HUDEP-2 (cell line): ENCODE data around the gene OR6B3.
"Not testable (repeated sequence)": the region's sequence is repeated elsewhere in the genome, so short reads cannot be mapped to it uniquely, and the experiment has no call there.

Source experiments
- DNase-seq, 76 experiments: peaks; one replicate each; lab custom pipeline; 2025; ENCODE audit not compliant: unreplicated experiment in 76 of 76; lab: John Stamatoyannopoulos, UW

Gene OR6B3

GRCh38 chr2:240045098-240045497, 8.2 kb downstream of the OR6B3 start:
- DNase-seq, result no peak

- DNase-seq, result not testable (repeated sequence)
Measured at GRCh38 chr2:240044096-240044495, 9.2 kb downstream of the OR6B3 start.

GRCh38 chr2:240043279-240043989, 9.9 kb downstream of the OR6B3 start:
- DNase-seq, result no peak

GRCh38 chr2:240042740-240043139, 10.6 kb downstream of the OR6B3 start:
- no peak for DNase-seq

GRCh38 chr2:240041363-240041762, 12.0 kb downstream of the OR6B3 start:
- no peak for DNase-seq

- DNase-seq, result no peak
Measured at GRCh38 chr2:240037358-240037757, 16.0 kb downstream of the OR6B3 start.

GRCh38 chr2:240033330-240033678, 20.0 kb downstream of the OR6B3 start:
- no peak for DNase-seq

GRCh38 chr2:240032406-240033329, 20.7 kb downstream of the OR6B3 start:
- no peak for DNase-seq

GRCh38 chr2:240030379-240031094, 22.8 kb downstream of the OR6B3 start, which contains the start of gene OR6B2:
Gene OR6B2 (minus strand): TSS chr2:240030429. CDS start chr2:240030429, 0 bp downstream.
- no peak for DNase-seq

GRCh38 chr2:240024766-240025165, 28.6 kb downstream of the OR6B3 start:
- peak in 24 of 76 experiments; percentile 2 to 28 (median 14) for DNase-seq

- DNase-seq, result peak in 17 of 76 experiments; percentile 1 to 41 (median 12)
Measured at GRCh38 chr2:240023792-240024191, 29.5 kb downstream of the OR6B3 start.

GRCh38 chr2:240021488-240022104, 31.7 kb downstream of the OR6B3 start:
- peak in 64 of 76 experiments; percentile 1 to 71 (median 43) for DNase-seq

- no peak for DNase-seq
Measured at GRCh38 chr2:240018071-240018750, 35.1 kb downstream of the OR6B3 start.

GRCh38 chr2:240014327-240014726, 39.0 kb downstream of the OR6B3 start:
- no peak for DNase-seq

- peak in 3 of 76 experiments; percentile 3 to 4 (median 4) for DNase-seq
Measured at GRCh38 chr2:240013343-240013742, 40.0 kb downstream of the OR6B3 start.

- no peak for DNase-seq
Measured at GRCh38 chr2:240002983-240003382, 50.3 kb downstream of the OR6B3 start.

GRCh38 chr2:240000671-240001070, 52.6 kb downstream of the OR6B3 start:
- no peak for DNase-seq

- DNase-seq, result no peak
Measured at GRCh38 chr2:239997686-239998409, 55.5 kb downstream of the OR6B3 start.
